OCI-LY1 (cell line): ENCODE results near the gene MAPK10.
"Not testable (repeated sequence)": the region's sequence is repeated elsewhere in the genome, so short reads cannot be mapped to it uniquely, and the experiment has no call there.

Source experiments
- H2AFZ ChIP-seq: fragments of 200-600 bp; sonication (generic), shearing (Covaris generic); 2 replicates; pipeline ENCODE4 v1.6.0; 2014; ENCODE audit warnings: antibody characterized with exemption, mild to moderate bottlenecking, low read length
- H3F3A ChIP-seq: fragments of 200-600 bp; sonication (generic), shearing (Covaris generic); 2 replicates; pipeline ENCODE4 v1.6.0; 2014; ENCODE audit warnings: mild to moderate bottlenecking, antibody characterized with exemption, low read length, moderate library complexity; ENCODE audit not compliant: insufficient read depth
- H3K27ac ChIP-seq: fragments of 200-600 bp; sonication (generic); 2 replicates; pipeline ENCODE4 v1.5.1; 2014; ENCODE audit warnings: low read length, mixed run types, mild to moderate bottlenecking, low read depth; ENCODE audit not compliant: poor library complexity, severe bottlenecking
- H3K27me3 ChIP-seq: fragments of 200-600 bp; sonication (generic); 2 replicates; pipeline ENCODE4 v1.6.0; 2014; ENCODE audit warnings: antibody characterized with exemption, mild to moderate bottlenecking, low read length, moderate library complexity; ENCODE audit not compliant: insufficient read depth
- H3K36me3 ChIP-seq: fragments of 200-600 bp; sonication (generic); 2 replicates; pipeline ENCODE4 v1.6.1; 2014; ENCODE audit warnings: mild to moderate bottlenecking, antibody characterized with exemption, low read length, moderate library complexity, mixed read lengths; ENCODE audit not compliant: insufficient read depth
- H3K4me1 ChIP-seq: fragments of 200-600 bp; sonication (generic); 2 replicates; pipeline ENCODE4 v1.5.1; 2014; ENCODE audit warnings: mild to moderate bottlenecking, low read length, moderate library complexity; ENCODE audit not compliant: insufficient read depth, severe bottlenecking
- H3K4me2 ChIP-seq: fragments of 200-600 bp; sonication (generic), shearing (Covaris generic); 2 replicates; pipeline ENCODE4 v1.6.1; 2014; ENCODE audit warnings: low read length
- H3K4me3 ChIP-seq: fragments of 200-600 bp; sonication (generic); 2 replicates; pipeline ENCODE4 v1.5.1; 2014; ENCODE audit warnings: low read length, low read depth, mild to moderate bottlenecking, mixed read lengths; ENCODE audit not compliant: poor library complexity, severe bottlenecking
- H3K79me2 ChIP-seq: fragments of 200-600 bp; shearing (Covaris generic); 2 replicates; pipeline ENCODE4 v1.6.1; 2016; ENCODE audit warnings: mixed run types, low read length, mixed read lengths; ENCODE audit not compliant: insufficient read depth
- H3K9ac ChIP-seq: fragments of 200-600 bp; sonication (generic), shearing (Covaris generic); 2 replicates; pipeline ENCODE4 v1.6.1; 2014; ENCODE audit warnings: mild to moderate bottlenecking, low read length, mixed read lengths
- H3K9me2 ChIP-seq: fragments of 200-600 bp; sonication (generic), shearing (Covaris generic); 2 replicates; pipeline ENCODE4 v1.6.1; 2014; ENCODE audit warnings: low read depth, mild to moderate bottlenecking, low read length, mixed read lengths
- H3K9me3 ChIP-seq: fragments of 200-600 bp; shearing (Covaris generic); 2 replicates; pipeline ENCODE4 v1.6.1; 2014; ENCODE audit warnings: low read length, mixed read lengths
- H4K20me1 ChIP-seq: fragments of 200-600 bp; sonication (generic), shearing (Covaris generic); 2 replicates; pipeline ENCODE4 v1.6.0; 2016; ENCODE audit warnings: mild to moderate bottlenecking, low read length; ENCODE audit not compliant: insufficient read depth
- CTCF ChIP-seq: fragments of 200-600 bp; sonication (generic), shearing (Covaris generic); IDR thresholded peaks from 2 replicates; pipeline ENCODE4 v1.5.1; 2017; ENCODE audit warnings: mild to moderate bottlenecking, antibody characterized with exemption, low read length, moderate library complexity, mixed read lengths
- EZH2 ChIP-seq: fragments of 200-600 bp; sonication (generic), shearing (Covaris generic); IDR thresholded peaks from 2 replicates; pipeline ENCODE4 v1.8.0; 2017; ENCODE audit warnings: borderline replicate concordance, mixed run types, mild to moderate bottlenecking, antibody characterized with exemption, low read length, moderate library complexity, mixed read lengths

MAPK10 gene

GRCh38 chr4:86330961-86331742 lies 28.7 kb downstream of the MAPK10 start:
- Histone ChIP-seq H3F3A (no peaks in the 10 kb centered on the region), H3K4me1 (peaks cover 9% of the 10 kb centered on the region), H3K27ac (no peak overlapping the region), H3K79me2 (no peaks in the 10 kb centered on the region), H3K9me2 (no peaks in the 10 kb centered on the region), H3K27me3 (no peaks in the 10 kb centered on the region), H3K36me3 (no peaks in the 10 kb centered on the region), H3K9me3 (no peaks in the 10 kb centered on the region), H3K4me3 (no peak overlapping the region), H3K9ac (no peak overlapping the region), H4K20me1 (no peaks in the 10 kb centered on the region), H3K4me2 (no peak overlapping the region), H2AFZ (no peak overlapping the region)
- TF ChIP-seq CTCF (no peak), EZH2 (no peak)

- not testable (repeated sequence) for H3K9me3 ChIP-seq, H3K4me3 ChIP-seq, H3K9me2 ChIP-seq, H3K4me2 ChIP-seq, H2AFZ ChIP-seq, H3K27ac ChIP-seq, H3K4me1 ChIP-seq, H3K36me3 ChIP-seq, H3K9ac ChIP-seq, H3K27me3 ChIP-seq, H3F3A ChIP-seq, H3K79me2 ChIP-seq, H4K20me1 ChIP-seq
Measured at GRCh38 chr4:86330411-86330810, 29.4 kb downstream of the MAPK10 start.

GRCh38 chr4:86329431-86329830 lies 30.4 kb downstream of the MAPK10 start:
- Histone ChIP-seq H3K9ac (no peak overlapping the region), H3K4me2 (no peak overlapping the region), H3K4me1 (peaks cover 9% of the 10 kb centered on the region), H3F3A (no peaks in the 10 kb centered on the region), H3K79me2 (no peaks in the 10 kb centered on the region), H3K27ac (no peak overlapping the region), H3K36me3 (no peaks in the 10 kb centered on the region), H3K4me3 (no peak overlapping the region), H3K9me3 (no peaks in the 10 kb centered on the region), H2AFZ (no peak overlapping the region), H3K27me3 (no peaks in the 10 kb centered on the region), H3K9me2 (no peaks in the 10 kb centered on the region), H4K20me1 (no peaks in the 10 kb centered on the region)
- TF ChIP-seq CTCF (no peak), EZH2 (no peak)

- Histone ChIP-seq H3K9me2 (no peaks in the 10 kb centered on the region), H4K20me1 (no peaks in the 10 kb centered on the region), H3K27ac (no peak overlapping the region), H3K9ac (no peak overlapping the region), H3F3A (no peaks in the 10 kb centered on the region), H3K4me3 (no peak overlapping the region), H3K79me2 (no peaks in the 10 kb centered on the region), H3K9me3 (no peaks in the 10 kb centered on the region), H2AFZ (no peak overlapping the region), H3K4me2 (no peak overlapping the region), H3K27me3 (no peaks in the 10 kb centered on the region), H3K36me3 (no peaks in the 10 kb centered on the region), H3K4me1 (peaks cover 4% of the 10 kb centered on the region)
- no peak for TF ChIP-seq CTCF
- no peak for TF ChIP-seq EZH2
Measured at GRCh38 chr4:86326400-86326799, 33.5 kb downstream of the MAPK10 start.
